NCI-H1105 treated with DMSO at 0.1 percent for 48 hours (cell line): ENCODE data around the gene SH3PXD2B.

Experiments
- DNase-seq: peaks from one replicate; lab custom pipeline; 2025; lab: John Stamatoyannopoulos, UW

The SH3PXD2B gene

DNA sequence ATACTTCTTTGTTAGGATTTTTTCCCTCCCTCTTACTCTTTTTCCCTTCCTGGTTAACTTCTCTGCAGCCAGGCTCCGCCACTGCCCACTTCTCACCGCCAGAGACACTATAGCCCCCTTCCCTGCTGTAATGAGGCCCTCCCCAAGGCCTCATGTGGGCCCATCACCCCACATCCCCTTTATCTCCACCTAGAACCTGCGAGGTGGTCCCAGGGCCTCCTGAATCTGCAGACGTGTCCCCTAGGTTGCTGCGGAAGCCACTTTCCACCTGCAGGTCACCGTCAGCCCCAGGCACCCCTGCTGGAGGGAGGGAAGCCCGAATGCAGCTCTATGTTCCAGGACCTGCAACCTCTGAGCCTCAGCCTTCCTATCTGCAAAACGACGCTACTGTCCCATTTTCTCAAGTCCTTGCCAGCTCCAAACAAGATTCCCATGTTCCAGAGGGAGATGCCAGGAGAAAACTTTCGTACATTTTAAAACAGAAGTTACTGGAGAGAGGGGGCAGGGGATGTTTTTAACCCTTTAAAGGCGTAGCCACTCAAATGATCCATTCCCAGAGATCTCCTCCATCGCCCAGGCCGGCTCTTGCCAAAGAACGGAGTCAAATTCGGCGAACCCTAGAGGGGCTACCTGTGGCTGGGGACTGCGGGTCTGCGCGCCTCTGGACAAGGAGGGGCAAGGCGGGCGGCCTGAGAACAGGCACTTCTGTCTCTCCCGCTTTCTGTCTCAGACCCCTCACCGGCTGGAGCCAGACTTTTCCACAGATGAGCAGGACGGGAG, 929 bp downstream of the SH3PXD2B start:
- DNase-seq = peak; percentile 20

DNA sequence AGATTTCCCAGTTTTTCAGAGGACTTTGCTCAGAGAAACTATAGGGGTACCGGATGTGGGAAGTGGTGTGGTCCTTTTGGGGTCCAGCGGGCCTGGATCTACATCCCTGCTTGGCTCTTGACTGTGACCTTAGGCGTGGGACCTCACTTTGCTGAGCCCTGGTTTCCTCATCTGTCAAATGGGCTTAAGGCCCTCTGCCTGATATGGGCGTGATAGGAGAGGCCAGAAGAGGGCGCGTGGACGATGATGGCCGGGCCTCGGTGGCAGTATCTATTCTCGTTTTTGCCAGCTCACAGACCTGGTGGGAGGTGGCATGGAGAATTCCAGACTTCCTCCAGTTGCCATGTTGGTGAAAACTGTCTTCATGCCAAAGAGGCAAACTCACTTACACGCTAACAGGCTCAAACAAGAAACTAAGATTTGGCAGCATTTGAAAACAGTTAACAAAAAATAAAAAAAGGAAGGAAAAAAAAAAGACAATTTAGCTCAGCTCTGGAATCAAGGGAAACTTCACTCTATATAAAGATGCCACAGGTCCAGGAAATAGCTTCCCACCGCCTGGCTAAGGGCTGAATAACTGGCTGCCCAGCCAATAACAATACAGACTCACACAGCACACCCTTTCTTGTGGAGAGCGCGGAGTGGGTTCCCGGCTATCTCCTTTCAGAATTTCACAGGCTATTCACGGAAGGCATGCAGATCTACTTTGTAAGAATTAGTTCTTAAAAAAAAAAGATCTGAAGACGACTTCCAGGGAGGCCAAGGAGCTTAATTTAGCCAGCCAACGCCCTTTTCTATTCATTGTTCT, 1.7 kb downstream of the SH3PXD2B start:
- no peak for DNase-seq

DNA sequence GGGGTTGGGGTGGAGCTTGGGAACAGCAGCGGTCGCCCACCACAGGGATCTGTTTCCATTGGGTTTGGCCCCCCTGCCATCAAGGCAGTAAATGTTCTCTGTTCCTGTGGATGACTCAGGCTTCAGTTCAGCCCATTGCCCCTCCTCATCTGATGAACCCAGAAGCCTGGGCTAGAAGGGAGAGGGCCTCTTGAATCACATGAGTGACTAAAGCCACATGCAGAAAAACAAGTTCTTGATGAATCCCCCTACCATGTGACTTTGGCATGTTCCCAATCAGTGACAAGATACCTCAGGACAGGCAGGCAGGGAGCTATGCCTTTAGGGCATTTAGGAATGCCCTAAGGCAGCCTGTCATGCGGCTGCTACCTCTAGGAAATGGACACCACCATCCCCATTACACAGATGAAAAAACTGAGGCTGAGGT, 2.5 kb downstream of the SH3PXD2B start:
- no peak for DNase-seq

DNA sequence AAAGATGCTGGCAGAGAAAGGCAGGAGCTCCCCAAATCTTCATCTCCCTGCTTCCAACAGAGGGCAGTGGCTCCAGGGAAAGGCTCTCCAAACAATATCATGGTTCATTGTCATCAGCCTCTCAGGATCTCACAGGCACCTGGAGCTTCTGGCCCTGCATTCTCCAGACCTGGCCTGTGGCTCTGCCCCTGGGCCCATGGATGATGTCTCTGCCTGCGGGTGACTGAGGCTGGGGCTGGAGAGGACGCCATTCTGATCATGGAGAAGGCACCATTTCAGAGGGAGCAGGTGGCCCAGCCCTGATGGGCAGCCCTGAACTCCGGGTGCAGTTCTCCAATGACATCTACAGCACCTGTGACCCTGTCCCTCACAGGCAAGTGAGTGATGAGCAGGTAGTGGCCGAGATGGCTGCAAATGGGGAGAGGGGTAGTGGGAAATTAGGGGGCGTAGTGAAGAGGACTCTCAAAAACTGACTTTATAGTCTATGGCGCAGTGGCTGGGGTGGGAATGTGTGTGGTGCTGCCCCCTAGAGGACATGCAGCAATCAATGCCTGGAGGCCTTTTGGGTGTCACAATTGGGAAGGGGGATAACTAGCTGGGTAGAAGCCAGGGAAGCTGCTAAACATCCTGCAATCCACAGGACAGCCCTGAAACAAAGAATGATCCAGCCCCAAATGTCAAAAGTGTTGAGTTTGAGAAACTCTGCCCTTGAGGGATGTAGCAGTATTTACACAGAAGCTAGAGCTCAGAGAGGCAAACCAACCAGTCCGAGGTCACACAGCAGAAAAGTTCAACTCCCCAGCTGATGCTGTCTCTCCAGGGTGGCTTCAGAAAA, 3.2 kb downstream of the SH3PXD2B start:
- no peak for DNase-seq

GRCh38 chr5:172450453-172450852, 3.9 kb downstream of the SH3PXD2B start:
- no peak for DNase-seq

GRCh38 chr5:172448999-172449398, 5.3 kb downstream of the SH3PXD2B start:
- DNase-seq = no peak

- no peak for DNase-seq
Measured at GRCh38 chr5:172447646-172448365, 6.5 kb downstream of the SH3PXD2B start.

GRCh38 chr5:172446336-172447051, 7.8 kb downstream of the SH3PXD2B start:
- DNase-seq = no peak

GRCh38 chr5:172445866-172446265, 8.5 kb downstream of the SH3PXD2B start:
- DNase-seq = no peak

DNA sequence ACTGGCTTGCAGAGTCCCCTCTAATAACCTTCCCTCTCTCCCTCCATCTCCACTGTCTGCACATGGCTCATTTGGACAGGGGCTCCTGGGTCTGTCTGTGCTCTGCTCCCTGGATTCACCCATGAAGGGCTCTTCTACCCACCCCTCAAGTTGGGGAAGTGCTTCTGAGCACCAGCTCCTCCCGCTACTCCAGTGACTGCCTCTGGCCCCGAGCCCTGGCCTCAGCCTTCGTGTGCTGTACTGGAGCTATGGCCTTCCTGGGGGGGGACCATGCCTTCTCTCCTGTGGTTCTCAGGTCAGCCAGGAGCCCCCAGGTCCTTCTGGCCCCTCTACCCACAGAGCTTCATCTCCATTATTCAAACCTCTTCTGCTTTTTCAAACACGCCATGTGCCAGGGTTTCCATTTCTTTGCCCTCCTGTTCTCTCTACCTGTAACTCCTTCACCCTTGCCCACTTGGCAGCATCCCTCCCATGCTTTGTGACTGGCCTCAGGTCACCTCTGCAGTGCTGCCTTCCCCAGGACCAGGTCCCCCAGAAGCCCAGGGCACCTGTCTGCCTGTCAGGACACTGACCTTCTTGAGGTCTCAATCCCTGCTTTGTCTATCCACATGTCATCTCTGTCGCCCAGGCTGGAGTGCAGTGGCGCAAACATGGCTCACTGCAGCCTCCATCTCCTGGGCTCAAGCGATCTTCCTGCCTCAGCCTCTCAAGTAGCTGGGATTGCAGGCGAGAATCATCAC, 9.5 kb downstream of the SH3PXD2B start:
- DNase-seq = no peak

DNA sequence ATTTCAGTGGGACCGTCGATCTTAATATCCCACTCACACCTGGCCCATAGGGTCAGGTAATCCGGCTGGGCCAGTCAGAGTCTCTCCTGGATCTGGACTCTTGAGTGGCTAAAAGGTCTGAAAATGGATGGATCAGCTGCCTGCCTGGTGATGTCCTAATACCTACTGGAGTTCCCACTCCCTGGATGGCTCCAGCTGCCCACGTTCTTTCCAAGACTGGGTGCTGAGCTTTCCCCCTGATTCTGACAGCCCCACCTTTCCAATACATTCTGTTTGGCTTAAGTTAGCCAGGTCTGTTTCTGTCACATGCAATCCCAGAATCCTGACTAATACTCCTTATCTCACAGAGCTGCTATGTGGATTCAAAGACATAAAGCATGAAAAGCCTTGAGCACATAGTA, 10.2 kb downstream of the SH3PXD2B start:
- DNase-seq = no peak

GRCh38 chr5:172443441-172444109, 10.8 kb downstream of the SH3PXD2B start:
- no peak for DNase-seq

DNA sequence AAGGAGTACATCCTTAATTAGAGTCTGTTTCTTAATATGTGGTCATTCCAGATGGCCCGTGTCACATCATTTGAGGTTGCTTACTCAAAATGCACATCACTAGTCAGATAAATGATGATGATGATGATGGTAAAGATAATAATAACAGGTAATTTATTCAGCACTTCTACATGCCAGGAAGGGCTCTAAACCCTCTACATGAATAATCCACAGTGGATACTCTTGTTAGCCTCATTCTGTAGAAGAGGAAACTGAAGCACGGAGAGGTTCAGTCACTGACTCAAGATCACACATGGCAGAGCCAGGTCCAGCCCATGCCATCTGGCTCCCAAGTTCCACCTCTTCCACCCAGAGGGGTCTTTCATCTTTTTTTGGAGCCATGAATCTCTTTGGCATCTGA, 11.7 kb downstream of the SH3PXD2B start:
- no peak for DNase-seq

GRCh38 chr5:172441262-172441751, 13.0 kb downstream of the SH3PXD2B start:
- DNase-seq = no peak

GRCh38 chr5:172440486-172440885, 13.8 kb downstream of the SH3PXD2B start:
- no peak for DNase-seq

- DNase-seq = no peak
Measured at GRCh38 chr5:172439785-172440477, 14.4 kb downstream of the SH3PXD2B start.

GRCh38 chr5:172438319-172438668, 16.0 kb downstream of the SH3PXD2B start:
- DNase-seq = no peak

DNA sequence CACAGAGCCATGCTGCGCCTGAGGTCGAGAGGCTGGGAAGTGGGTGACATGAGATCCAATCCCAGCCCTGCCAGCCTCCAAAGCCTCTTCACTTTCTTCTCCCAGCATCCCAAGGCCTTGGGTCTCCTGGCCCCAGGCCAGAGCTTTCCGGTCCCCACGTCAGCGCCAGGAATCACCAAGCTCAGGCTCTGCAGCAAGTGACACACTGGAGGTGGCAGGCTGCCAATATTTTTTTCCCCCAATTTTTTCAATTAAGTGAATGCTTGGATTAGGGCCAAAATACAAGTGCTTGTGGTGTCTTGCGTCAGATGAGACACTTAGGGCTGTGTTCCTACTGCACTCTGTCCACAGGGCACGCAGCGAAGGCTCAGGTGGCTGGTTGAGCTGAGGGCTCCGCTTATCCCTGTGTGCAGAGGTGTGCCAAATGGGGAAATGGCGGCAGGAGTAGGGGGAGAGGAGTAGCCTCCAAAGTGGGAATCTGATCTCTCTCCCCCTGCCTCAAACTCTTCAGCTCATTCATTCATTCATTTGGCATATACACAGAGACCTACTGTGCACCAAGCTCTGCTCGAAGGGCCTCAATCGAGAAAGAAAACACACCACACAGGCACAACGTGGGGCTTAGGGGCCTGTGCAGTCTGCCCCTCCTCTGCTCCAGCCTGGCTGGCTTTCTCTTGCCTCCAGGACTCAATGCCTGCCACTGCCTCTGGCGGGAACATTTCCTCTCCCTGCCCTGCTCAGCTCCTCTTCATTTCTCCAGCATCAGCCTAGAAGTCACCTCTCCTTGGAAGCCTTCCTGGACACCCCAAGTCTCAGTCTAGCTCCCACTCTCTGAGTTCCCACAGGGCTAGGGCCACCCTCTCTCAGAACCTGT, 16.6 kb downstream of the SH3PXD2B start:
- DNase-seq = peak; percentile 96
